Gastroesophageal sphincter (tissue), 3 donors: ENCODE measurements around the gene VPS13A.

Experiments
- POLR2AphosphoS5 ChIP-seq: sonication (generic); formaldehyde crosslinking; IDR thresholded peaks from one replicate; pipeline ENCODE4 v1.6.1; 2017; ENCODE audit warnings: antibody characterized with exemption
- TF ChIP-seq, protein P1 (sequence below), 4 experiments: fragments of 200-600 bp in 2 of 4; fragments of 450-650 bp in 2 of 4; sonication (generic) in 1 of 4; IDR thresholded peaks; one replicate each; pipeline ENCODE4 v1.5.1; 2017 to 2019; ENCODE audit warnings: antibody characterized with exemption in 4 of 4, mild to moderate bottlenecking in 2 of 4, moderate library complexity in 2 of 4

DNA sequence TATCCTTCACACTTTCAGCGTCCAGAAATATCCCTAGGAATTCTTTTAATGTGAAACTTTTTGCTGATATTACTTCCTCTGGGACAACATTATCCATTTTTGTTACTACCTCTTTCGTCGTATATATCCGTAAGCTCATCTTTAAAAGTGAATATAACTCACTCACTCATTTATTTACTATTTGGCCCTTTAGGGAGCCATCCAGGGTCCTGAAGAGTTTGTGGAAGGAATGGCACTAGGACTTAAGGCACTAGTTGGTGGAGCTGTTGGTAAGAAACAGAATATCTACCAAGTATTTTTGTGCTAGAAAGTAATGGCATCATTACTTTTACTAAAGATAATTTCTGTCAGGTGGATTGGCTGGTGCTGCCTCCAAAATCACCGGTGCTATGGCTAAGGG, 192.7 kb downstream of the VPS13A start:
- TF ChIP-seq, protein P1, sequence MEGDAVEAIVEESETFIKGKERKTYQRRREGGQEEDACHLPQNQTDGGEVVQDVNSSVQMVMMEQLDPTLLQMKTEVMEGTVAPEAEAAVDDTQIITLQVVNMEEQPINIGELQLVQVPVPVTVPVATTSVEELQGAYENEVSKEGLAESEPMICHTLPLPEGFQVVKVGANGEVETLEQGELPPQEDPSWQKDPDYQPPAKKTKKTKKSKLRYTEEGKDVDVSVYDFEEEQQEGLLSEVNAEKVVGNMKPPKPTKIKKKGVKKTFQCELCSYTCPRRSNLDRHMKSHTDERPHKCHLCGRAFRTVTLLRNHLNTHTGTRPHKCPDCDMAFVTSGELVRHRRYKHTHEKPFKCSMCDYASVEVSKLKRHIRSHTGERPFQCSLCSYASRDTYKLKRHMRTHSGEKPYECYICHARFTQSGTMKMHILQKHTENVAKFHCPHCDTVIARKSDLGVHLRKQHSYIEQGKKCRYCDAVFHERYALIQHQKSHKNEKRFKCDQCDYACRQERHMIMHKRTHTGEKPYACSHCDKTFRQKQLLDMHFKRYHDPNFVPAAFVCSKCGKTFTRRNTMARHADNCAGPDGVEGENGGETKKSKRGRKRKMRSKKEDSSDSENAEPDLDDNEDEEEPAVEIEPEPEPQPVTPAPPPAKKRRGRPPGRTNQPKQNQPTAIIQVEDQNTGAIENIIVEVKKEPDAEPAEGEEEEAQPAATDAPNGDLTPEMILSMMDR (IDR thresholded peaks at IDR 0.05): no peak
- no peak for TF ChIP-seq POLR2AphosphoS5
